GM21390 (cell line): ENCODE results near the gene ARL4C.
"Not testable (repeated sequence)": the region's sequence is repeated elsewhere in the genome, so short reads cannot be mapped to it uniquely, and the experiment has no call there.

Experiments
- ATAC-seq: cut with Tn5 transposase; IDR thresholded peaks from one replicate; pipeline ENCODE4 v1.9.1; 2021; ENCODE audit not compliant: unreplicated experiment

Gene ARL4C

DNA sequence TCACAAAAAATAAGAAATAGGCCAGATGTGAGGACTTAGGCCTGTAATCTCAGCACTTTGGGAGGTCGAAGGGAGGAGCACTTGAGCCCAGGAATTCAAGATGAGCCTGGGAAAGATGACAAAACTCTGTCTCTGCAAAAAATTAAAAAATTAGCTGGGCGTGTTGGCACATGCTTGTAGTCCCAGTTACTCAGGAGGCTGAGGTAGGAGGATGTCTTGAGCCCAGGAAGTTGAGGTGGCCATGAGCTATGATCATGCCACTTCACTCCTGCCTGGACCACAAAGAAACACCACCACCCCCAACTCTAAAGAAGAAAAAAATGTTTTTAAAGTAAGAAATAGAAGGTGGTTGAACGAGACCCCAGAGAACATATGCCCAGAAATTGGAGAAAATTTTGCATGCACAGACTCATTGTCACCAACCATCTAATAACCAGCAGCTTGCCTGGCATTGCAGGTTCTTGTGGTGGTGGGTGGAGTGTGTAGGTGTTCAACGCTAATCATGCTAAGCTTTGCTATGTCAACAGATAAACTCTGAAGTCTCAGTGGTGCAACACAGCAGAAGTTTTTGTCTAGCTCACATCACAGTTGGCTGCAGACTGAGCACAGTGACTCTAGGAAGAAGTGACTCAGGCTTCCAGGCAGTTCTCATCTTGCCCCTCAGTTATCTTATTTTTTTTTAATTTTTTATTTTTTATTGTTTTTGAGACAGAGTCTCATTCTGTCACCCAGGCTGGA is 18.6 kb downstream of the ARL4C start:
- no peak for ATAC-seq

- no peak for ATAC-seq
Observed at GRCh38 chr2:234476766-234477165, 20.1 kb downstream of the ARL4C start.

DNA sequence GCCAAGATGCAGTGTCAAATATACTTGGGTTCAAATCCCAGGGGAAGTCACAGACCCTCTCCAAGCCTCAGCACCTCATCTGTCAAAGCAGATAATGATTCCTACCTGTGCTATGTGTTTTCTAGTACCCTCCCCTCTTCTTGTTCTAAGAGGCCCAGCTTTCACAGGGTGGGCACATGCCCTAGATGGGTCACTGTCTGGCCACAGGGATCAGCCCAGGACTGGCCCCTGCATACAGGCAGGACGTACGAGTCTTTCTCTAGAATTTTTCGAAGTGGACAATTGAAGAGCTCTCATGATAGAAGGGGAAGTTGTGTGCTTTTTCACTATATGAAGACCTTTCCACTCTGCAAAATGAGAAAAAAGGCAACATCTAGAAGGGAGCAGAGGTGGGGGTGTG is 22.2 kb downstream of the ARL4C start:
- no peak for ATAC-seq

DNA sequence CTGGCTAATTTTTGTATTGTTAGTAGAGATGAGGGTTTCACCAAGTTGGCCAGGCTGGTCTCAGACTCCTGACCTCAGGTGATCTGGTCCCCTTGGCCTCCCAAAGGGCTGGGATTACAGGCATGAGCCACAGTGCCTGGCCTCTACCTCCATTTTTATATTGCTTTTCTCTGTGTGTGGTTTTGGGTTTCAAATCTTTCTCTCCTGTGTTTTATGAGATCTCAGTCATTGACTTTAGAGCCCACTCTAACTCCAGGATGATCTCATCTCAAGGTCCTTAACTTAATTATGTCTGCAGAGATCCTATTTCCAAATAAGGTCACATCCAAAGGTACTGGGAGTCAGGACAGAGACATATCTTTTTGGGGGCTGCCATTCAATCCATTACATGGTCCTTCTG is 24.7 kb downstream of the ARL4C start:
- ATAC-seq: no peak

DNA sequence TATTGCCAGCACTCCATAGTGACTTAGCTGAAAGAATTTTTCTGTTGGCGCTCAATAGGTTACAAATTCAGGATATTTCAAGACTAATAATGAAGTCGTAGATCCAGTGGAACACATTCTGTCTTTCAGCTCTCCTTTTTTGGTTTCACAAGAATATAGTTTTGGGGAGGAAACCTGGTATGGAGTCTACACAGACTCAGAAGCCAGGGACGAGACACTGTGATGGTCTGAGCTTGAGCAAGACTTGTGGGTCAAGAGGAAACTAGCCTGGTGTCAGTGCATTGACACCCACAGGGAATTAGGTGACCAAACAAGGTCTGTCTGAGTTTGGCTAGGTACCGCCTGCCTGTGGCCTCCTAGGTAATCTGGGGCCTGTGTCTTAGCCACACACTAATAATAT is 26.9 kb downstream of the ARL4C start:
- ATAC-seq: no peak

DNA sequence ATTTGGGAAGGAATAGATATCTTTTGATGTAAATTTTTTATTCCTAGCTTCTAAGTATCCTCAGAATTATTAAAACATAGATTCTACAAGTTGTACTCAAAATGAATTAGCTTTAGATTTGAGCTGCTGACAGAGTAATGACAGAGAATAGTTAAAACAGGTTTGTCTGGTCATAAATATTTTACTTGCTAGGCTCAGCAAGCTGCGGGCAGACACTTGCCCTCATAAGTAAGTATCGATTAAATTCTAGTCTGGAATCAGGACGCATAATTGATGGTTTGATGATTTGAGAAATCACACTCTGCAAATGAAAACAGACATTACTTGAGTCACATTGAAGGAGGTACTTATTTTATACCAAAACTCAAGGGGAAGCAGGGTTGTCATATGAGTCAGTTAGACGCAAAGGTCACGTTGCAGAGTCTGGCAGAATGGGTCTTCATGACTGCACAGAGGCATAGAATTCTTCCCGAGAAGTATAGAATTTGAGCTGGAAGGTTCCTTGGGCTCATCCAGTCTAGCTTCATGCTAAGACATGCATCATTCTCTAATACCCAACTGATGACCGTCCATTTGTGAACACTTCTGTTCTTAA is 27.5 kb downstream of the ARL4C start:
- no peak for ATAC-seq

GRCh38 chr2:234468503-234468902 is 28.4 kb downstream of the ARL4C start:
- ATAC-seq: no peak

DNA sequence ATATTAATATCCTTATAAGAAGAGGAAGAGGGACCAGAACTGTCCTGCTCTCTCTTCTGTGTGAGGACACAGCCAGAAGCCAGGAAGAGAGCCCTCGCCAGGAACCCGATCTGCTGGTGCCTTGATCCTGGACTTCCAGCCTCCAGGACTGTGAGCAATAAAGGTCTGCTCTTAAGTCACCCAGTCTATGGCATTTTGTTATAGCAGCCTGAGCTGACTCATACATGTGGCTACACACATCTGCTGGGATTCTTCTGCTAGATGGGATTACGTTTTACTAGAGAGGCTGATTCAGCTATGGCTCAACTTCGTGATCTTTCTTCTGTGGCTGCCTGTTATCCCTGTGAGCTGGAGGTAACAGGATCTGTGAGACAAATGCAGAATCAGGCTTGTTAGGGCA is 29.6 kb downstream of the ARL4C start:
- ATAC-seq: no peak

GRCh38 chr2:234464291-234464645 is 32.6 kb downstream of the ARL4C start:
- no peak for ATAC-seq

GRCh38 chr2:234463626-234464290 is 33.1 kb downstream of the ARL4C start:
- no peak for ATAC-seq

DNA sequence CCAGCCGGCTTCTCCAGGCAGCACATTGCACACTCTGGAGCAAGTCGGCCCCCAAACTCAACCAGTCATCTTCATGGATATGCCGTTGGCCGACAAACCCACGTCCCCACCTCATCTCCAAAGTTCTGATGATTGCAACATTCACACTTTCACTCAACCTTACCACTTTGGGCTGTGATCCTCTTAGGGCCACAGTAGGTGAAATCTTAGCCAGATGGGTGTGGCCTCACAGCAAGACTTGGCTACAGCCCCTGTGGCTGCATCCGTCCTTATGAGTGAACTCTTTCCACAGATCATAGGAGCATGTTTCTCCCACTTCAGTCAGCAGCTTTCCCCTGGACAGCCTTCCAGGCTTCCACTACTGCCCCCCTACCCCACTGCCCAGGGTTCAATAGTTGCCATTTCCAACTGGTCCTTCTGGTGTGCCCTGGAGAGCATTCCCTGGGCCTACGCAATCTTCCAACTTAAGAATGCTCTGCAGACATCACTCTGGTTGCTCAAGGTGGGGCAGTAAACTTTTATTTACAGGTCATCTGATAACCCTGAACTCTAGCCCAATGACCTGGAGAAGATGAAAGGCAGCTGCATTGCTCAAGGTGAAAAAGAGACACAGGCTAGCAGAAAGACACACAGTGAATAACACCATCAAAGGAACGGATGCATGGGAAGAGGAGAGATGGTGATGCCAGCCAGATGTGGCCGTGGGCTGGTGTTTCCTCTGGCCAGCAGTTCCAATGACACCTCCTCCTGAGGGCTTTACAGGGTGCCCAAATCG is 34.5 kb downstream of the ARL4C start:
- no peak for ATAC-seq

DNA sequence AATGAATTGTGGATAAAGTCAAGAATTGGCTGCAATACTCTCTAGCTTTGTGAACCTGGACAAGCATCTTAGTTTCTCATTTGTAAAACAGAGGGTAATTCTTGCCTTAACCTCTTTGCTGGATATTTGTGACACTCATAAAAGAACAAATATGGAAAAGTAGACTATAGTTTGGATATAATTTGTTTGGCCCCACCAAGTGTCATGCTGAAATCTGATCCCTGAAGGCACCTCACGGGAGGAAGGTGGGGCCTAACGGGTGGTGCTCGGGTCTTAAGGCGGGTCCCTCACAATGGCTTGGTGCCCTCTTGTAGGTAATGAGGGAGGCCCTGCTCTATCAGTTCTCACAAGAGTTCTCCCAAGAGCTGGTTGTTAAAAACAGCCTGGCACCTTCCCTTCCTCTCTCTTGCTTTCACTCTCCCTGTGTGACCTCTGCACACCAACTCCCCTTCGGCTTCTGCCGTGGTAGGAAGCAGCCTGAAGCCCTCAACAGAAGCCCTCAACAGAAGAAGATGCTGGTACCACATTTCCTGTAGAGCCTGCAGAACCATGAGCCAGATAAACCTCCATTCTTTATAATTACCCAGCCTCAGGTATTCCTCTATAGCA is 37.4 kb downstream of the ARL4C start:
- no peak for ATAC-seq

DNA sequence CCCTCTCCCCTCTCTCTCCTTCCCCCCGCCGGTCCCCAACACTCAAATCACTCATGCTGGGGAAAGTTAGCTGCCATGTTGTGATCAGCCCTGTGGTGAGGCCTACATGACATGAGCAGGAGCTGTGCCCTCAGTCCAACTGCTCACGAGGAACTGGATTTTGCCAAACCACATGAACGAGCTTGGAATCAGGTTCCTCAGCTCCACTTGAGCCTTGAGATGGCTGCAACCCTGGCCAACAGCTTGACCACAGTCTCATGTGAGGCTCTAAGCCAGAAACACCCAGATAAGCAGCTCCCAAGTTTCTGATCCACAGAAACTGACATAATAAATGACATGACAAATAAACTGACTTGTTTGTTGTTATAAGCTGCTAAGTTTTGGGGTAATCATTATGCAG is 38.4 kb downstream of the ARL4C start:
- ATAC-seq: no peak

DNA sequence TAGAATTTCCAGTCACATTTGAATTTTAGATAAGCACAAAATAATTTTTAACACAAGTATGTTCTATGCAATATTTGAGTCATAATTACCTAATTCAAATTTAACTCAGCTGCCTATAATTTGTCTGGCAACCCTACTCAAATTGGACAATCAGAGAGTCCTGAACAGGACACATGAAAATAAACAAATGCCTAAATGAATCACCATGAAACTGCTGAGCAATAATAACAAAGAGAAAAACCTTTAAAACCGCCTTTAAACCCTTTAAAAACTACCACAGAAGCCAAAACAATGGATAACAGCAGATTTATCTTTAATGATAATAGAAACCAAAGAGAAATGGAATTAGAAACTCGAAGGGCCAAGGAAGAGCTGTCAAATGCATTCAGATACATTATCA is 39.5 kb downstream of the ARL4C start:
- no peak for ATAC-seq

GRCh38 chr2:234455246-234455645 is 41.6 kb downstream of the ARL4C start:
- ATAC-seq: not testable (repeated sequence)

DNA sequence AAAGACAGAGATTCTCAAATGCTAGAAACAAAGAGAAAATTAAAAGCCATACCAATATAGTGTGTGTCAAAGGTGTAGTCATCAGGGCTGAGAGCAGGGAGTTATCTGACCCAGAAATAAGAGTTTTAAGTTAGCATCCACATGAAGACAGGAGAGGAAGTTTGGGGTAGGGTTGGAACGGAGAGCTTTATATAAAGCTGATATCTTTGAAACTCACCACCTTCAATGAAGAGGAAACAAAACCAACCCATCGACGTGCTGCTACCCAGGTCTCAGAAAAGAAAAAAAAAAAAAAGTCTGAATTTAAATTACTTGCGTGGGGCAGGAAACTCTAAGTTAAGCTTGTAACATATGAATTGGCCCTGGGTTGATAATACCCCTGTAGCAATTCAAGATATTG is 42.4 kb downstream of the ARL4C start:
- no peak for ATAC-seq

DNA sequence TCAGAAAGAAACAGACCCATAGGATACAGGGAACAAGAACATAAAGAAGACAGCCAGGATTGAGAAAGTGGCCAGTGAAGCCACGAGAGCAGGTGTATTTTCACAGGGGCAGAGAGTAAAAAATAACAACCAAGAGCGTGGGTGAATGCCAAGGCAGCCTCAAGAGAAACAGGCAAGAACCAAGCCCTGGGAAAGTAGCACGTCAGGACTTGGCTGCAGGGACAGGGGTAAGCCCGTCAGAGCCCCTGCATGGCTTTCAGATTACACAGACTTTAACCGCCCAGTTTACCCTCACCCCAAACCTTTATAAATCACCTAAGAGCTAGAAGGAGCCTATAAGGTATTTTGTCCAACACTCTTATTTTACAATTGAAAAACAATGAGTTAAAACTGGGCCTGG is 43.7 kb downstream of the ARL4C start:
- no peak for ATAC-seq

GRCh38 chr2:234451852-234452625 is 44.8 kb downstream of the ARL4C start:
- ATAC-seq: no peak

- no peak for ATAC-seq
Observed at GRCh38 chr2:234451242-234451641, 45.6 kb downstream of the ARL4C start.

- ATAC-seq: no peak
Observed at GRCh38 chr2:234450431-234451124, 46.3 kb downstream of the ARL4C start.
